ENCODE results near the gene PLAAT5. TPM values are rescaled to one million over a fixed set of nuclear protein-coding genes. Genes with fewer than 3 reads are reported as not detected.

The PLAAT5 gene
- total and polyA plus RNA-seq, 2 donors (not counting 3 experiments of a cell fraction or from before 2014, with no cell fraction given): not detected

GRCh38 chr11:63491636-63492372 lies 837 bp upstream of the PLAAT5 start:
- POLR2A ChIA-PET: no interaction called here
- no TSS peak for BruUV-seq (replicated peaks)

More at GRCh38 chr11:63491636-63492372, 837 bp upstream of the PLAAT5 start:
- H4K20me1 ChIP-seq (replicated peaks; ENCODE audit: control insufficient read depth, extremely low read depth, insufficient read depth, low read length): no peaks in the 10 kb centered on the region
- TF ChIP-seq POLR2A (IDR thresholded peaks at IDR 0.05; ENCODE audit: low read depth, low read length) (no peak), EZH2 (IDR thresholded peaks at IDR 0.05; ENCODE audit: borderline replicate concordance, low read depth, low read length, severe bottlenecking) (no peak), FOS (IDR thresholded peaks at IDR 0.05; ENCODE audit: borderline replicate concordance, insufficient read depth, low read length) (no peak), POLR2AphosphoS5 (IDR thresholded peaks at IDR 0.05; ENCODE audit: insufficient read depth, low read depth, low read length) (no peak), JUN (IDR thresholded peaks at IDR 0.05; ENCODE audit: borderline replicate concordance, insufficient read depth, insufficient read length, low read depth) (no peak), CTCF (IDR thresholded peaks at IDR 0.05; ENCODE audit: extremely low read depth in 1 of 2, insufficient read depth in 1 of 2, low read depth in 1 of 2, low read length in 2 of 2) (no peak), MAX (IDR thresholded peaks at IDR 0.05; ENCODE audit: insufficient read depth, insufficient read length) (no peak), MYC (IDR thresholded peaks at IDR 0.05; ENCODE audit: low read depth, low read length) (no peak), GATA2 (IDR thresholded peaks at IDR 0.05; ENCODE audit: insufficient read depth, insufficient read length, low read depth, low read length) (no peak)
- H3K27ac ChIP-seq (ENCODE audit: insufficient read depth, low read depth, low read length): no peak overlapping the region
- peaks cover 40 to 55% of the 10 kb centered on the region in 2 experiments for H3K27me3 ChIP-seq (ENCODE audit: control insufficient read depth in 2 of 2, insufficient read depth in 2 of 2, low read length in 2 of 2)
- DNase-seq (ENCODE audit: low read depth, low spot score) (no peak), FAIRE-seq (no peak)
- no peak overlapping the region for H2AFZ ChIP-seq (ENCODE audit: low read depth, low read length)
- H3K36me3 ChIP-seq (ENCODE audit: control insufficient read depth in 2 of 2, extremely low read depth in 1 of 2, insufficient read depth in 2 of 2, low read length in 2 of 2): no peaks in the 10 kb centered on the region
- H3K4me1 ChIP-seq (ENCODE audit: control insufficient read depth, extremely low read depth, insufficient read depth, low read length): peaks cover 3% of the 10 kb centered on the region
- peak overlapping the region; percentile 31 for H3K4me2 ChIP-seq (ENCODE audit: insufficient read depth, low read length)
- H3K79me2 ChIP-seq (ENCODE audit: control insufficient read depth, insufficient read depth, low read length): no peaks in the 10 kb centered on the region
- no peaks in the 10 kb centered on the region for H3K9me1 ChIP-seq (replicated peaks; ENCODE audit: control insufficient read depth, extremely low read depth, insufficient read depth, low read length)
- CTCF ChIA-PET: interaction anchor here (4.1 kb wide), 1 partner anchor 12 kb away, joined by 18 read pairs; no protein-coding TSS in a partner anchor
- intact Hi-C loops (cut with micrococcal nuclease): no loop called here
- no peak overlapping the region for H3K9ac ChIP-seq (replicated peaks; ENCODE audit: extremely low read depth, insufficient read depth, low read length)
- dilution Hi-C loops (cut with MboI; ENCODE audit: extremely low pct_ligation_motif_present, low sequenced_read_pairs): no loop called here
- no peaks in the 10 kb centered on the region for H3K9me3 ChIP-seq (replicated peaks; ENCODE audit: control insufficient read depth, insufficient read depth, low read length)
- H3K4me3 ChIP-seq (replicated peaks in 1 of 3; ENCODE audit: insufficient read depth in 1 of 3, low read depth in 1 of 3, low read length in 3 of 3): no peak overlapping the region
